ENCODE measurements around the gene SUMO2.

Gene SUMO2

GRCh38 chr17:75116737-75117136, 66.0 kb downstream of the SUMO2 start:
- CTCF ChIA-PET = interaction anchor here (0.6 to 5.8 kb wide), 9 partner anchors 9 to 123 kb away, joined by 3 to 86 read pairs (median 4); partner anchors contain the start of gene NT5C
- Histone ChIP-seq H3K4me3 (ENCODE audit: low read depth, low read length) (no peak overlapping the region), H3K36me3 (ENCODE audit: control insufficient read depth in 2 of 2, insufficient read depth in 1 of 2, low read length in 2 of 2) (peaks cover 3 to 52% of the 10 kb centered on the region in 2 experiments; a peak in 2 of 3 replicates), H3K27ac (ENCODE audit: extremely low read depth, low read depth, low read length) (no peak overlapping the region), H3K9me3 (ENCODE audit: control insufficient read depth, insufficient read depth, low read depth, low read length) (no peaks in the 10 kb centered on the region), H3K4me1 (ENCODE audit: control insufficient read depth, insufficient read depth, low read length) (peaks cover 4% of the 10 kb centered on the region; the same call in 1 of the 2 replicates)
- POLR2A ChIA-PET = interaction anchor here (0.9 to 1.8 kb wide), 4 partner anchors 8 to 89 kb away, joined by 3 to 8 read pairs (median 5); partner anchors contain the start of gene NUP85
- TF ChIP-seq ATF2 (tag by site-specific recombination; IDR thresholded peaks at IDR 0.05; ENCODE audit: low read depth) (no peak), TRIM28 (IDR thresholded peaks at IDR 0.05; ENCODE audit: borderline replicate concordance, low read length) (no peak), RBAK (tag by site-specific recombination; IDR thresholded peaks at IDR 0.05) (no peak), ZNF157 (tag by site-specific recombination; IDR thresholded peaks at IDR 0.05) (no peak), ZNF10 (tag by site-specific recombination; IDR thresholded peaks at IDR 0.05) (no peak), ZBTB48 (tag by site-specific recombination; IDR thresholded peaks at IDR 0.05) (no peak), ZNF677 (tag by site-specific recombination; IDR thresholded peaks at IDR 0.05) (no peak), ZFP3 (tag by site-specific recombination; IDR thresholded peaks at IDR 0.05; ENCODE audit: low read depth) (no peak), SP2 (tag by site-specific recombination; IDR thresholded peaks at IDR 0.05) (no peak), ZNF184 (tag by site-specific recombination; IDR thresholded peaks at IDR 0.05) (no peak)
